ENCODE results near the gene XYLT2. TPM values are rescaled to one million over a fixed set of nuclear protein-coding genes. Genes with fewer than 3 reads are reported as not detected.

Gene XYLT2
- total and polyA plus RNA-seq, 2 of the 13 experiments (the other 11 are each of a cell fraction or from before 2014, with no cell fraction given): 17.0 to 22.1 TPM

GRCh38 chr17:50356892-50357510 is 11.1 kb downstream of the XYLT2 start:
- intact Hi-C loops (cut with micrococcal nuclease; ENCODE audit: unreplicated experiment) (no loop called here), in situ Hi-C loops (cut with HindIII; ENCODE audit: extremely low pct_ligation_motif_present, low pct_unique_long_range_greater_than_20kb) (no loop called here)
- no peak overlapping the region for H3K27ac ChIP-seq (ENCODE audit: extremely low read length, insufficient read depth, low read length)
- H3K36me3 ChIP-seq (replicated peaks in 1 of 2; ENCODE audit: control insufficient read depth in 1 of 2, insufficient read depth in 2 of 2, low read length in 2 of 2): peaks cover 35 to 56% of the 10 kb centered on the region in 2 experiments
- H3K4me2 ChIP-seq (ENCODE audit: low read depth, low read length): no peak overlapping the region
- CTCF ChIA-PET (ENCODE audit: low intra/inter-chr PET ratio, low total read pairs): no interaction called here
- no peaks in the 10 kb centered on the region for H3K79me2 ChIP-seq (ENCODE audit: insufficient read depth, low read length)
- POLR2A ChIA-PET: no interaction called here
- peaks cover 19% of the 10 kb centered on the region for H3K4me1 ChIP-seq (ENCODE audit: insufficient read depth, low read length)
- no peak for DNase-seq (ENCODE audit: low spot score)
- no peak for FAIRE-seq
- no peaks in the 10 kb centered on the region for H3K9me3 ChIP-seq (ENCODE audit: low read length)
- no peak overlapping the region for H3K4me3 ChIP-seq (replicated peaks in 1 of 3; ENCODE audit: insufficient read depth in 1 of 3, low read depth in 2 of 3, low read length in 3 of 3)
- TF ChIP-seq DR1 (CRISPR knock-in tag; IDR thresholded peaks at IDR 0.05) (0 out of 2 replicates have a peak, but pooled peaks have one; percentile 30), CHCHD3 (CRISPR knock-in tag; IDR thresholded peaks at IDR 0.05) (no peak)
- H3K9ac ChIP-seq (ENCODE audit: insufficient read depth, low read depth, low read length): no peak overlapping the region
- no TSS peak for BruUV-seq (replicated peaks)
- H2AFZ ChIP-seq (ENCODE audit: low read length): no peak overlapping the region
- no peaks in the 10 kb centered on the region for H3K27me3 ChIP-seq (ENCODE audit: control insufficient read depth in 1 of 2, insufficient read depth in 2 of 2, low read length in 2 of 2)
- ATAC-seq: no peak
- 93% methylated on average over 8 of the region's 12 CpGs for WGBS (ENCODE audit: low lambda C conversion rate)
- H4K20me1 ChIP-seq (ENCODE audit: insufficient read depth, low read length): no peaks in the 10 kb centered on the region

- no peaks in the 10 kb centered on the region for H4K20me1 ChIP-seq (ENCODE audit: insufficient read depth, low read length)
- H3K27ac ChIP-seq (ENCODE audit: extremely low read length, insufficient read depth, low read length): no peak overlapping the region
- FAIRE-seq (no peak), DNase-seq (ENCODE audit: low spot score) (no peak), ATAC-seq (no peak)
- no peak overlapping the region for H3K9ac ChIP-seq (ENCODE audit: insufficient read depth, low read depth, low read length)
- H3K4me2 ChIP-seq (ENCODE audit: low read depth, low read length): no peak overlapping the region
- H3K4me1 ChIP-seq (ENCODE audit: insufficient read depth, low read length): peaks cover 29% of the 10 kb centered on the region
- ChIA-PET CTCF (ENCODE audit: low intra/inter-chr PET ratio, low total read pairs) (no interaction called here), POLR2A (interaction anchor here (1.5 kb wide), 1 partner anchor 13 kb away, joined by 6 read pairs; no protein-coding TSS in a partner anchor)
- TF ChIP-seq AGO2 (optimal IDR thresholded peaks at IDR 0.05; ENCODE audit: low read depth, low read length): peak; percentile 62
- TF ChIP-seq IKZF5 (CRISPR knock-in tag; IDR thresholded peaks at IDR 0.05): no peak
- TF ChIP-seq CREB1 (IDR thresholded peaks at IDR 0.05): peak; percentile 53; the same call in 1 of the 2 replicates
- no peak for TF ChIP-seq CREB1 (CRISPR knock-in tag; IDR thresholded peaks at IDR 0.05)
- TF ChIP-seq KDM6A (CRISPR knock-in tag; IDR thresholded peaks at IDR 0.05; ENCODE audit: low read depth): no peak
- TF ChIP-seq AHDC1 (CRISPR knock-in tag; IDR thresholded peaks at IDR 0.05; ENCODE audit: borderline replicate concordance): no peak
- TF ChIP-seq DR1 (CRISPR knock-in tag; IDR thresholded peaks at IDR 0.05): no peak
- no TSS peak for BruUV-seq (replicated peaks)
- no peaks in the 10 kb centered on the region for H3K9me3 ChIP-seq (ENCODE audit: low read length)
- no peak overlapping the region for H3K4me3 ChIP-seq (replicated peaks in 1 of 3; ENCODE audit: insufficient read depth in 1 of 3, low read depth in 2 of 3, low read length in 3 of 3)
- no peaks in the 10 kb centered on the region for H3K79me2 ChIP-seq (ENCODE audit: insufficient read depth, low read length)
- H2AFZ ChIP-seq (ENCODE audit: low read length): no peak overlapping the region
- 98% methylated on average over 14 of the region's 17 CpGs for WGBS (ENCODE audit: low lambda C conversion rate)
- H3K27me3 ChIP-seq (ENCODE audit: control insufficient read depth in 1 of 2, insufficient read depth in 2 of 2, low read length in 2 of 2): no peaks in the 10 kb centered on the region
- intact Hi-C loops (cut with micrococcal nuclease; ENCODE audit: unreplicated experiment) (no loop called here), in situ Hi-C loops (cut with HindIII; ENCODE audit: extremely low pct_ligation_motif_present, low pct_unique_long_range_greater_than_20kb) (no loop called here)
- H3K36me3 ChIP-seq (replicated peaks in 1 of 2; ENCODE audit: control insufficient read depth in 1 of 2, insufficient read depth in 2 of 2, low read length in 2 of 2): peaks cover 35 to 56% of the 10 kb centered on the region in 2 experiments
These were observed 12.3 kb downstream of the XYLT2 start for GRCh38 chr17:50358177-50358576.

Data from HepG2 (cell line).